GM10266 (cell line): ENCODE measurements around the gene SOX5.
"Not testable (repeated sequence)": the region's sequence is repeated elsewhere in the genome, so short reads cannot be mapped to it uniquely, and the experiment has no call there.

ENCODE experiments used
- DNase-seq: peaks from one replicate; pipeline ENCODE4 v3.0.0; 2012; ENCODE audit errors: extremely low spot score
- TF ChIP-seq, protein P1 (sequence below): IDR thresholded peaks from 2 replicates; pipeline ENCODE4 v1.5.1; 2012; ENCODE audit warnings: mild to moderate bottlenecking, low read depth; ENCODE audit not compliant: control insufficient read depth, insufficient read depth; ENCODE audit errors: missing control alignments

SOX5 gene

DNA sequence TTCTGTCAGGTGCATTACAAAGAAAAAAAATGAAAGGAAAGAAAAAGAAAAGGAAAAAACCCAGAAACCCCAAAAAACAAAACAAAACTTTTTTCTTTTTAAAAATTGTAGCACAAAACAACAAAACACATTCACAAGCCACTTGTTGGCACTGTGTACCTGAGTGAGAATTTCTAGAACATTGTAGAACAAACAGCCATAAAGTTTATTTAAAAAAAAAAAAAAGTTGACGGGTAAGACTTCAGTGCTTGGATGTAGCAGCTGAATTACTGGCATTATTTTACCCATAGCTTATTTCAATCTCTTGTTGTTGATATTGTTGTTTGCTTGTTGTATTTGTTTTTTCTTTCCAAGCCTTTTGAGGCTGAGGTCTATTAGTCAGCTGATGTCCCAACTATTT, 415.8 kb downstream of the SOX5 start:
- TF ChIP-seq, protein P1, sequence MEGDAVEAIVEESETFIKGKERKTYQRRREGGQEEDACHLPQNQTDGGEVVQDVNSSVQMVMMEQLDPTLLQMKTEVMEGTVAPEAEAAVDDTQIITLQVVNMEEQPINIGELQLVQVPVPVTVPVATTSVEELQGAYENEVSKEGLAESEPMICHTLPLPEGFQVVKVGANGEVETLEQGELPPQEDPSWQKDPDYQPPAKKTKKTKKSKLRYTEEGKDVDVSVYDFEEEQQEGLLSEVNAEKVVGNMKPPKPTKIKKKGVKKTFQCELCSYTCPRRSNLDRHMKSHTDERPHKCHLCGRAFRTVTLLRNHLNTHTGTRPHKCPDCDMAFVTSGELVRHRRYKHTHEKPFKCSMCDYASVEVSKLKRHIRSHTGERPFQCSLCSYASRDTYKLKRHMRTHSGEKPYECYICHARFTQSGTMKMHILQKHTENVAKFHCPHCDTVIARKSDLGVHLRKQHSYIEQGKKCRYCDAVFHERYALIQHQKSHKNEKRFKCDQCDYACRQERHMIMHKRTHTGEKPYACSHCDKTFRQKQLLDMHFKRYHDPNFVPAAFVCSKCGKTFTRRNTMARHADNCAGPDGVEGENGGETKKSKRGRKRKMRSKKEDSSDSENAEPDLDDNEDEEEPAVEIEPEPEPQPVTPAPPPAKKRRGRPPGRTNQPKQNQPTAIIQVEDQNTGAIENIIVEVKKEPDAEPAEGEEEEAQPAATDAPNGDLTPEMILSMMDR: no peak
- DNase-seq: no peak

DNA sequence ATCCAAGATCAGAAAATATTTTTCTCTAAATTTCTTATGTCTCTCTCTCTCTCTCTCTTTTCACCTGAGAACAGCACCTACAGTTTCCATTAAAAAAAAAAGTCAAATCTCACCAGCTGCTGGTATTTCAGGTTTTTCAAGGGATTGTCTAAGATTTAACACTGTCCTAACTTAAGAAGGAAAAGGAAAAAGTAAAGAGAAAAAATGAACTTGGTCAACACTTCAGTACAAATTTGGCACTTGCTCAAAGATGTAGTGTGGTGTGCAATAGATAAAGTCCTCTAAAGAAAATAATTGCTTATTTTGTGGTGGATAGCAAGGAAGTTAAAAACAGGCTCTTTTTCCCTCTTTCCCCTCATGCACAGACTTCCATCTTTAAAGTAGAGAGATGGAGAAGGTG, 416.2 kb downstream of the SOX5 start:
- DNase-seq: no peak
- TF ChIP-seq, protein P1: no peak

DNA sequence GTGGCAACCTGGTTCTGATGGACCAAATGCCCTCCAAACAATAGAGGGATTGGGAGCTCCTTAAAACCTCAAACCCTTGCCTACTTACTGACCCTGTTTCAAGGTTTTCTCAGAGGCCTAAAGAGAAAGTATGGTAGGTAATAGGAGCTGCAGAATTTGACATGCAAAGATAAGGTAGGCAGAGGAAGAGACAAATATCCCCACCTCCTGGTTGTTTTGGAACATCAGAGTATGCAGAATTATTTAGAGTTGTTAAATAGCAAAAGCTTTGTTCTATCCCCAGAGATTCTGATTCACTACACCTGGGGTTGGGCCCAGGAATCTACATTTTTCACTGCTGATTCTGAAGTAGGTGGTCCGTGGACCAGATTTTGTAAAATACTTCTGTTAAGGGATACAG, 421.2 kb downstream of the SOX5 start:
- TF ChIP-seq, protein P1: no peak
- no peak for DNase-seq

DNA sequence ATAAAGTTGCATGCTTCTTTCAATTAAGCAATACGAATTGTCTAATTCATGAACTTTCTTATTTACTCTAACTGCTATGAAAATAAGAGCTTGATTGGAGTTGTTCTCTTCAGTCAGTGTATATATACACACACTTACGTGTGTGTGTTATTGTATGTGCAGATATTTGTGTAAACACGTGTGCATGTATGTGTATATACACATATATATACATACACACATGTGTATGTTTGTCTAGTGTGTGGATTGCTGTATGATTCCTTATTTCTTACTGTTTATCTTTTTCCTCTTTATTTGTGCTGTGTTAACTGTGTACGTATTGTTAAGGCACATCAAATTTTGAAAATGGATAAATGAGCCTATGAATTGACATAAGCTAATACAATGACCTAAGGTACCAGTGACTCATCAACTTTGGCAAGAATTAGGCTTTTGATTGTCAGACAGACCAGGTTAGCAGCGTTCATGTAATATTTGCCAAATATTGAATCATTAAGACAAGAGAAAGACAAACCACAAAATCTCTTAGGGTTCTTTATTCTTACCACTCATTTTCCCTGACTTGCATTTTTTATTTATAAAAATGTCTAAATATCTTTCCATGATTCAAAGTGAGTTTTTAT, 423.9 kb downstream of the SOX5 start:
- TF ChIP-seq, protein P1: no peak
- DNase-seq: no peak

DNA sequence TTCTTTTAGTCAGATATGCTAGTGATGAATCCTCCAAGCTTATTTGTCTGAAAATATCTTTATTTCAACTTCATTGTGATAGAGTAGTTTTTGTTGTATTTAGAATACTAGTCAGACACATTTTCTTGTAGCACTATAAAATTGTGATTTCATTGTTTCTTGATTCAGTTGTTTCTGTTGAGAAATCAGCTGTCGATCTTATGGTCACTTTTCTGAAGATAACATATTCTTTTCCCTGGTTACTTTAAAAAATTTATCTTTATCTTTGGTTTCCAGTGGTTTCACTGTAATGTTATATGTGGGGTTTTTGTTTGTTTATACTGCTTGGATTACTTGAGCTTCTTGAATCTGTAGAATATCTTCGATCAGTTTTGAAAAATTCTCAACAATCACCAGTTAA, 426.1 kb downstream of the SOX5 start:
- DNase-seq: no peak
- TF ChIP-seq, protein P1: no peak

DNA sequence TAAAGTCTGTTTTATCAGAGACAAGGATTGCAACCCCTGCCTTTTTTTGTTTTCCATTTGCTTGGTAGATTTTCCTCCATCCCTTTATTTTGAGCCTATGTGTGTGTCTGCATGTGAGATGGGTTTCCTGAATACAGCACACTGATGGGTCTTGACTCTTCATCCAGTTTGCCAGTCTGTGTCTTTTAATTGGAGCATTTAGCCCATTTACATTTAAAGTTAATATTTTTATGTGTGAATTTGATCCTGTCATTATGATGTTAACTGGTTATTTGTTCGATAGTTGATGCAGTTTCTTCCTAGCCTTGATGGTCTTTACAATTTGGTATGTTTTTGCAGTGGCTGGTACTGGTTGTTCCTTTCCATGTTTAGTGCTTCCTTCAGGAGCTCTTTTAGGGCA, 430.0 kb downstream of the SOX5 start:
- DNase-seq: not testable (repeated sequence)

DNA sequence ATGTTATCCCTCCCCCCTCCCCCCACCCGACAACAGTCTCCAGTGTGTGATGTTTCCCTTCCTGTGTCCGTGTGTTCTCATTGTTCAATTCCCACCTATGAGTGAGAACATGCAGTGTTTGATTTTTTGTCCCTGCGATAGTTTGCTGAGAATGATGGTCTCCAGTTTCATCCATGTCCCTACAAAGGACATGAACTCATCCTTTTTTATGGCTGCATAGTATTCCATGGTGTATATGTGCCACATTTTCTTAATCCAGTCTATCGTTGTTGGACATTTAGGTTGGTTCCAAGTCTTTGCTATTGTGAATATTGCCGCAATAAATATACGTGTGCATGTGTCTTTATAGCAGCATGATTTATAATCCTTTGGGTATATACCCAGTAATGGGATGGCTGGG, 433.7 kb downstream of the SOX5 start:
- not testable (repeated sequence) for DNase-seq

DNA sequence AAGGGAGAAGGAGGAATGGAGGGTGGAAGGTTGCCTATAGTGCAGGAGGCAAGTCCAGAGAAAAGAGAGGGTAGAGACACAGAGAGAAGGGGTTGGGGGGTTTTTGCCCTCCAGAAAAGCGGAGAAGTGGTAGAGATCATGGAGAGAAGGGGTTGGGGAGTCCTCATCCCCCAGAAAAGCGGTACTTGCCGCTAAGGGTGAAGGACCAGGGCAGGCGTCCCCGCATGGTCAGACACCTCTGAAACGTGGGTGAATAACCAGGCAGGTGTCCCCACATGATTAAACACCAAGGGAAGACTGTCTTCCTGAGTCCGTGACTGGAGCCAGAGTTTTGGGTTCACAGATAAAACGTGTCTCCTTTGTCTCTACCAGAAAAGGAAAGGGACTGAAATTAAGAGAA, 439.0 kb downstream of the SOX5 start:
- no peak for DNase-seq
- TF ChIP-seq, protein P1: no peak

DNA sequence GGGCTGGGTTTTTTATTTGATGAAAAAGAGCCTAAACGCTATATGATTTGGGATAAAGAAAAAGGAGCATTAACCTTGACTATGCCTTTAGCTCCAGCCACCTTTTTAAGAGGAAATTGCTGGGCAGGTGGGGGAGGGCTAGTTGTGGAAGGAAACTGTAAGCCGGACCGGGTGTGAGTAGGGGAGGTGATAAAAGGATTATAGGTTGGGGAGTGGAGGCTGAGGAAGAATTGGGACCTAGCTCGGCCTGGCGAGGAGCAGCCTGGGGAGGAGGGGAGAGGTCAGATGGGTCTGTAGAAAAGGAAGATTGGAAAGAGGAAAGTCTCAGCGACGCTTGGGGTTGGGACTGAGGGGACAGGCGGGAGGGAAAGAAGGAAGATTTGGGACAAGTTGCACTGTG, 439.6 kb downstream of the SOX5 start:
- not testable (repeated sequence) for DNase-seq

DNA sequence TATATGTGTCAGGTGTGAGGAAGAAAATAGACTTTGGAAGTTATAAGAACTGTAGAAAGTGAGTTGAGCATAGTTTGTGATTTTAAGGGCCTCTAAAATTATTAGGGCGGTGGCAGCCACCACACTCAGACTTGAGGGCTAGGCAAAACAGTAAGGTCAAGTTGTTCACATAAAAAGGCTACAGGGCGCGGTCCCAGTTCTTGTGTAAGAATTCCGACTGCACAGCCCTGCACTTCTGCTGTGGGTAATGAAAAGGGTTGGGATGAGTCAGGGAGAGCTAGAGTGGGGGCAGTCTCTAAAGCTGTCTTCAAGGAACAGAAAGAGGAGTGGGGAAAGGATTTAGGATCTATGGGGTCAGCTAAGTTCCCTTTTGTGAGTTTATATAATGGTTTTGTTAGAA, 441.7 kb downstream of the SOX5 start:
- not testable (repeated sequence) for DNase-seq

DNA sequence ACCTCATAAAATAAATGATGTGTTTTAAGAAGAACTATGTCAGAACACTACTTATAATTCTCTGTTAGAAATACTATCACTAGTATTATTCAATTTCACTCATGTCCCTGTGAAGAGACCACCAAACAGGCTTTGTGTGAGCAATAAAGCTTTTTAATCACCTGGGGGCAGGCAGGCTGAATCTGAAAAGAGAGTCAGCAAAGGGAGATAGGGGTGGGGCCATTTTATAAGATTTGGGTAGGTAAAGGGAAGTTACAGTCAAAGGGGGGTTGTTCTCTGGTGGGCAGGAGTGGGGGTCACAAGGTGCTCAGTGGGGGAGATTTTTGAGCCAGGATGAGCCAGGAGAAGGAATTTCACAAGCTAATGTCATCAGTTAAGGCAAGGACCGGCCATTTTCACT, 443.7 kb downstream of the SOX5 start:
- DNase-seq: not testable (repeated sequence)
